Activated naive CD4-positive, alpha-beta T cell treated with Interleukin-2 at 50 U/mL for 16 hours (primary cell): ENCODE data around the gene SNX8.

Experiments used
- DNase-seq: peaks from one replicate; pipeline ENCODE4 v3.0.0-alpha.2; 2020

SNX8 gene

GRCh38 chr7:2259480-2259879 is 54.8 kb downstream of the SNX8 start:
- DNase-seq: no peak

- no peak for DNase-seq
These were observed 55.4 kb downstream of the SNX8 start for GRCh38 chr7:2258661-2259365.

GRCh38 chr7:2257651-2258050 is 56.6 kb downstream of the SNX8 start:
- DNase-seq: no peak

GRCh38 chr7:2257046-2257551 is 57.1 kb downstream of the SNX8 start:
- no peak for DNase-seq

- no peak for DNase-seq
These were observed 57.8 kb downstream of the SNX8 start for GRCh38 chr7:2256306-2257045.

GRCh38 chr7:2255145-2256139 is 58.8 kb downstream of the SNX8 start:
- DNase-seq: no peak

- no peak for DNase-seq
These were observed 59.7 kb downstream of the SNX8 start for GRCh38 chr7:2254429-2255144.

GRCh38 chr7:2253525-2254244 is 60.6 kb downstream of the SNX8 start:
- no peak for DNase-seq

- no peak for DNase-seq
These were observed 61.2 kb downstream of the SNX8 start for GRCh38 chr7:2253021-2253420.

GRCh38 chr7:2251841-2252771 is 62.1 kb downstream of the SNX8 start:
- no peak for DNase-seq

GRCh38 chr7:2251381-2251780 is 62.9 kb downstream of the SNX8 start:
- no peak for DNase-seq

GRCh38 chr7:2249744-2250323 is 64.4 kb downstream of the SNX8 start:
- no peak for DNase-seq

GRCh38 chr7:2248984-2249694 is 65.1 kb downstream of the SNX8 start:
- DNase-seq: no peak

GRCh38 chr7:2247141-2247995 is 66.9 kb downstream of the SNX8 start:
- DNase-seq: peak; percentile 21

GRCh38 chr7:2245883-2246675 is 68.2 kb downstream of the SNX8 start:
- DNase-seq: no peak

- no peak for DNase-seq
These were observed 69.7 kb downstream of the SNX8 start for GRCh38 chr7:2244404-2244995.

- no peak for DNase-seq
These were observed 70.8 kb downstream of the SNX8 start for GRCh38 chr7:2243458-2243857.
